Upper lobe of left lung (tissue), 4 donors: Measurements from ENCODE around the gene MVD.

Source experiments
- CTCF ChIP-seq, 6 experiments: fragments of 450-650 bp in 4 of 6; fragments of 200-600 bp in 2 of 6; sonication (generic) in 2 of 6; IDR thresholded peaks; one replicate each; pipeline ENCODE4 v1.5.1; 2016 to 2019; ENCODE audit warnings: antibody characterized with exemption in 6 of 6
- POLR2A ChIP-seq, 4 donors: fragments of 450-650 bp; IDR thresholded peaks; one replicate each; pipeline ENCODE4 v1.5.1; 2016 to 2017; ENCODE audit warnings: antibody characterized with exemption in 4 of 4, mild to moderate bottlenecking in 2 of 4
- POLR2AphosphoS5 ChIP-seq, 2 donors: sonication (generic); formaldehyde crosslinking; IDR thresholded peaks; one replicate each; pipeline ENCODE4 v1.5.1; 2017; ENCODE audit warnings: antibody characterized with exemption in 2 of 2

- no peak for TF ChIP-seq POLR2A (IDR thresholded peaks at IDR 0.05)
- no peak for TF ChIP-seq CTCF (IDR thresholded peaks at IDR 0.05)
- TF ChIP-seq POLR2AphosphoS5 (IDR thresholded peaks at IDR 0.05) = no peak
Observed at GRCh38 chr16:88711750-88712340, 49.0 kb upstream of the MVD start.
